NCI-H69 (cell line): Measurements from ENCODE around the gene ZBTB43.
"Not testable (repeated sequence)": the region's sequence is repeated elsewhere in the genome, so short reads cannot be mapped to it uniquely, and the experiment has no call there.

Experiments
- DNase-seq: peaks from one replicate; lab custom pipeline; 2025; lab: John Stamatoyannopoulos, UW

Gene ZBTB43

GRCh38 chr9:126791406-126792230 is 13.2 kb upstream of the ZBTB43 start:
- peak; percentile 61 for DNase-seq

DNA sequence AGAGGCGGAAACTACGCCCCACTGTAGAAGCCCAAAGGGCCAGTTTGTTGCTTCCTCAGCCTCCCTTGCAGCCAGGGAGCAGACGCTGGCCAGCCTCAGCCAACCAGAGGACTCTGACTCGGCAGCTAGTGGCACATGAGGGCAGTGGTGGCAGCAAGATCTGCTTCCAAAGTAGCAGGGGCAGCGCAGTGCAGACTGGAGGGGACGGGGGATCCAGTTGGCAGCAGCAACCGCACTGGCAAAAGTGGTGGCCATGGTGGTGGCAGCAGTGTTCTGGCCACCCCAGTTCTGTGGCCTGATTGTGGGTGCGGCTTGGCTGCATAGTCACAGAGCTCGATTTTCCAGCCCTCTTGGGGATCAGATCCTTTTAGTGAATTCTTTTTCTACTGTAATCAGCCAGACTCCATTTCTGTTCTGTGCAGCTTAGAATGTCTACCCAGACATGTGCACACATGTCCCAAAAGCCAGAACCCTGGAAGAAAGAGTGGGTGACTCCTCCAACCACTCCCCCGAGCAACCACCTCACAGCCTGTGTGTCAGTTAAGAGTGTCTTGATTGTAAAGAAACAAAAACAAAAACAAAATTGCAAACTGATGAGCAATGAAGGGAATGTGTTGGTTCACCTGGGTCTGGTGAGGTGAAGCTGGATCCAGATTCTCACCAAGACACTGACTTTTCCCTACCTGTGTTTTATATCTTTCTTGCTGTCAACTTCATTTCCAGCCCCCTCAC is 11.0 kb upstream of the ZBTB43 start:
- no peak for DNase-seq

- DNase-seq = no peak
These were observed 10.4 kb upstream of the ZBTB43 start for GRCh38 chr9:126794441-126794840.

- DNase-seq = no peak
These were observed 8.1 kb upstream of the ZBTB43 start for GRCh38 chr9:126796758-126797157.

DNA sequence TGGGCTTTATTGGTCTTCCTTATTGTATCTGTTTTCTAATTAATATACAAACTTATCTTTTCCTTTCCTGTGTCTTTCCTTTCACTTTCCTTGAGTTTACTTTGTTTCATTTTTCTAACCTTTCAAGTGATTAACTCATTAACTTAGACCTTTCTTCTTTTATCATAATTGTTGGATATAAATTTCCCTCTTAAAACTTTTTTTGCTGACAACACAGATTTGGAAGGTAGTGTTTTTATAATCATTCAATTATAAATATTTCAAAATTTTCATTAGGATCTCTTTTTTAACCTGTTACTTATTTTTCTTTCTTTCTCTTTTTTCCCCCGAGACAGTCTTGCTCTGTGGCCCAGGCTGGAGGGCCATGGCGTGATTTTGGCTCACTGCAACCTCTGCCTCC is 6.9 kb upstream of the ZBTB43 start:
- DNase-seq = no peak

DNA sequence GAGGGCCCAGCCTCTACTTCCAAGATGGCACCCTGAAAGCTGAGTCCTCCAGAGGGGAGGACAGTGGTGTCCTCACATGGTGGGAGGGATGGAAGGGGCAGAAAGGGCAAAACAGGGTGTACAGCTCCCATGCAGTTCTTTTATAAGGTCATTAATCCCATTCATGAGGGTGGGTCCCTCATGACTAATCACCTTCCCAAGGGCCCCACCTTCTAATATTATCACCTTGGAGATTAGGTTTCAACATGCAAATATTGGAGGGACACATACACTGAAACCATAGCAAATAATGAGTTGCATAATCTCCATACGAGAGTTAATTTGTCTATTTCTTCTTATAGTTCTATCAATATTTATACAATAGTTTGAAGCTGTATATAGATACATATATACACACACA is 5.8 kb upstream of the ZBTB43 start:
- DNase-seq = no peak

DNA sequence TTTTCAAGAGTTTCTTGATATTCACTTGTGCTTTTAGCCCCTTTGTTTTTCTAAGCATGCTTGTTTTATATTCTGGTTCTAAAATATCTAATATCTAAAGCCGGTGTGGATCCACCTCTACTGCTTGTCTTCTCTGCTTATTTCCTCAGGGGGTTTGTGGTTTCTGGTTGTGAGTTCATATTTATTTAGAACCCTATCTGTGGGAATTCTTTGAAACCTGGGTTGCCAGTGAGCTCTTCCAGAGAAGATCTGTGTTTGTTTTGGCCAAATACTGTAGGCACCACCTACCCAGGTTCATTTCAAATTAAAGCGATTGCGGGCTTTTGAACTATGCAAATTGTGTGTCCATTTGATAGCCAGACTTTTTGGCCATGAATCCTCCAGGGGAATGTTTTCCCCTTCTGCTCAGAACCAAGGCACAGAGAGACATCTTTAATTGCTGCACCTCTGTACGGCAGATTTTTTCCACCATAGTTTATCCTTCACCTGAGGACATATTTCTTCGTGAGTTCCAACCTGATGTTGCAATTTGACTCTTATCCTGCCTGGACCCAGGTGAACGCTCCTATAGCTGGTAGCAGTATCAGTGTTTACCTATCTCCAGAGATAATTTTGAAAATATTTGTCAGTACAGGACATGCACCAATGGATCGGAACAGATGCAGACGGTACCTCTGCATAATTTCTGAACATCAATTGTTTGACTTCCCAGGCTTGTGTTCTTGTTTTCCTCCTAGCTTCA is 2.4 kb upstream of the ZBTB43 start:
- no peak for DNase-seq

DNA sequence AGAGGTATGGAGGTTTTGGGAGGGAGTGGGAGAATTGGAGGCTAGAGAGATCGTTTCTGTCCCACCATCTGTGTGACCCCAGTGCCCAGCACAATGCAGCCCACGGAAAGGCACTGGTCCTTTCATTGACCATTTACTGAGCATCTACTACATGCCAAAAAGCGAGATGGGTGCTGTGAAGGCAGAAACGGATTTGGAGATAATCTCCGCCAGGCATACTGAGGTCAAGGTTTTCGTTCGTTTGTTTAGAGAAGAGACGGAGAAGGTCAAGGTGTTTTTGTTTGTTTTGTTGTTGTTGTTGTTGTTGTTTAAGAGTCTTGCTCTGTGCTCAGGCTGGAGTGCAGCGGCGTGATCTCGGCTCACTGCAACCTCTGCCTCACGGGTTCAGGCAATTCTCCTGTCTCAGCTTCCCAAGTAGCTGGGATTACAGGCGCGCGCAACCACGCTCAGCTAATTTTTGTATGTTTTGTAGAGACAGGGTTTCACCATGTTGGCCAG is 593 bp upstream of the ZBTB43 start:
- DNase-seq = no peak

DNA sequence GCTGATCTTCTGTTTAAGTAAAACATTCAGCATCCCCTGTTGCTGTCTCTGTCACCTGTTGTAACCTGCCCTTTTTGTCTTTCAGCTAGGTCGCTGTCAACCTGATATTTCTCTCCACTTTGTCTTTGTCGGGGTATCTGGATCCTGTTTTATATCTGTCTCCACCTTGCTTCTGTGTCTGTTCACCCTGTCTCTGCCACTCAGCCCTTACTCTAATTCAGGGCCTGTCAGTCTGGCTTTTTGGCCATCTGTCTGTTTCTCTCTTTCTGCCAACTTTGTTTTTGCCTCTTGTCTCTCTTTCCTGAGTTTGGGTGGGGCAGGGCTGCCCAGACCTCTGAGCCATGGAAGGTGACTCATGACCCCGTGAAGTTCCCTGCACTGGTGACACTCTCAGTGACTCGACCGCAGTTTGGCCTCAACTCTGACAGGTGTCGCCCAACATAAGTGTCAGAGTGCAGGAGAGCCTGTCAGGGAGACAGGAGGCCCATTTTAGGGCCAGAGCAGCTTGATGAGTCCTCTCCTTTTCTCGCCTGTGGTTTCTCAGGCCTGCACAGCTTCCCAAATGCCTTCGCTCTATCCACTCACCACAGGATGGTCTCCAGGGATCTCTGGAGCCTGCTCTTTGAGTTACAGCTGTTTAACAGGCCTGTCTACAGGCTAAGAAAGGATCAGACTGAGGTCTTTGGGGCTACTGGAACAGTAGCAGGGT is 868 bp downstream of the ZBTB43 start:
- DNase-seq = peak; percentile 31

DNA sequence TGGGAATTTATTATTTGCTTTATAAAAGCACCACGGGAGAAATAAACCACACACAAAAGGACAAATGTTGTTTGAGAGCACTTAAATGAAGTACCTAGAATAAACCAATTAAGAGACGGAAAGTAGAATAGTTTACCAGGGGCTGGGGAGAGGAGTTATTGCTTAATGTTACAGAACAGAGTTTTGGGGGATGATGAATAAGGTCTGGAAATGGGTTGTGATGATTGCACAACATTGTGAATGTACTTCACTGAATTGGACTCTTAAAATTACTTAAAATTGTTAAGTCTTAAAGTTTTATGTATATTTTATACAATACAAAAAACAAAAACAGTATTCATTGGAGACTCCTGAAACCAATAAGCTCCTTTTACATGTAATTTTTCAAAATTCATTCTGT is 1.5 kb downstream of the ZBTB43 start:
- no peak for DNase-seq

DNA sequence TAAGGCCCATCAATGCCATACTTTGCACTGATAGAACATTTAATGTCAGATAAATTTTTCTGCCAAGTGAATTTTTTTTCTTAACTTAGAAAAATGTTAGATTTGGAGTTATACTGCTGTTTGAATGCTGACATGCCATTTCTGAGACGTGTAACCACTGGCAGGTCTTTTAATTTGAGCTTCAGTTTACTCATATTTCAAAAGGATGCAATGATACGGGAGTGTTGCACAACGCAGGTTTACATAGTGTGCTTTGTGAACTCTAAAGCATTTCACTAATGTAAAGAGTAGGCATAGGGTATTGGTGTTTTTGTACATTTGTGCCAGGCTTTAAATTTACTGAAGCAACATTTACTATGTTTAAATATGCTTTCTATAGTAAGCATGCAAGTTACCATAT is 4.2 kb downstream of the ZBTB43 start:
- no peak for DNase-seq

- DNase-seq = not testable (repeated sequence)
These were observed 5.4 kb downstream of the ZBTB43 start for GRCh38 chr9:126810221-126810620.

- no peak for DNase-seq
These were observed 8.2 kb downstream of the ZBTB43 start for GRCh38 chr9:126813072-126813471.

DNA sequence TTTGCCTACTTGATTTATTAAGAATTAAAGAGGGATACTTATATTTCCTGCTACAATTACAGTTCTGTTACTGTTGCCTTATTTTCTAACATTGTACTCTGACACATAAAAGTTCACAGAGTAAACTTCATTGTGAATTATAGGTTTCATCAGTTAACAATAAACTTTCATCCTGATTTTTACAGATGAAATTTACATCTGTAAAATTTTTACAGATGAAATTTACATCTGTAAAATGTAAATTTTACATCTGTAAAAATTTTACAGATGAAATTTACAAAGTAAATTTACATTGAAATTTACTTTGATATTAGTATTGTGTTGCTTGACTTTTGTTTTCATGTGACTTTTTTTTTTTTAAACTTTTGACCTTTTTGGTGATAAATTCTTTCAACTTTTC is 9.3 kb downstream of the ZBTB43 start:
- DNase-seq = no peak

DNA sequence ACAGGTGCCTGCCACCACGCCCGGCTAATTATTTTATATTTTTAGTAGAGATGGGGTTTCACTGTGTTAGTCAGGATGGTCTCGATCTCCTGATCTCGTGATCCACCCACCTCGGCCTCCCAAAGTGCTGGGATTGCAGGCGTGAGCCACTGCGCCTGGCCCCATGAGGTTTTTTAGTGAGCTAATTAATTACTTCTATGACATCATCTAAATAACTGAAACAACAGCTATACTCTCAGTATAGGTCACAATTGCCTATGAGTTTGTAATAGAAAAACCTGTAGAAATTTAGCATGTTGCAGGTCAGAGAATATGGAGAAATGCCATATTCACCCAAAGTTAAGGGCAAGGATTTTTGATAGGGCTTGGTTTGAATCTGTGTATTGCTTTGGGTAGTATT is 12.8 kb downstream of the ZBTB43 start:
- DNase-seq = not testable (repeated sequence)

GRCh38 chr9:126818482-126818881 is 13.6 kb downstream of the ZBTB43 start:
- no peak for DNase-seq

DNA sequence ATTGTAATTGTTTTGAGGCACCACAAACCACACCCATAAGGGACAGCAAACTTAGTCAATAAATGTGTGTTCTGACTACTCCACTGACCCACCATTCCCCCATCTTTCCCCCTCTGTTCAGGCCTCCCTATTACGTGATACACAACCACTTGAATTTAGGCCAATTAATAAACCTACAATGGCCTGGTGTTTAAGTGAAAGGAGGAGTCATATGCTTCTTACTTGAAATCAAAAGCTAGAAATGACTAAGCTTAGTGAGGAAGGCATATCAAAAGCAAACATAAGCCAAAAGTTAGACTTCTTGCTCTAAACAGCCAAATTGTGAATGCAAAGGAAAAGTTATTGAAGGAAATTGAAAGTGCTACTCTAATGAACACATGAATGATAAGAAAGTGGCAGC is 14.6 kb downstream of the ZBTB43 start:
- no peak for DNase-seq

DNA sequence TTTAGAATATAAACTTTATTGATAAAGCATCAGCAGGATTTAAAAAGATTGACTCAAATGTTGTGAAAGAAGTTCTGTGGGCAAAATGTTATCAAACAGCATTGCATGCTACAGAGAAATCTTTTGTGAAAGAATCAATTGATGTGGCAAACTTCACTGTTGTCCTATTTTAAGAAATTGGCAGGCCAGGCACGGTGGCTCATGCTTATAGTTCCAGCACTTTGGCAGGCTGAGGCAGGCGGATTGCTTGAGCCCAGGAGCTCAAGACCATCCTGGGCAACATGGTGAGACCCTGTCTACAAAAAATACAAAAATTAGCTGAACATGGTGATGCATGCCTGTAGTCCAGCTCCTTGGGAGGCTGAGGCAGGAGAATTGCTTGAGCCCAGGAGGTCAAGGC is 17.4 kb downstream of the ZBTB43 start:
- DNase-seq = no peak

DNA sequence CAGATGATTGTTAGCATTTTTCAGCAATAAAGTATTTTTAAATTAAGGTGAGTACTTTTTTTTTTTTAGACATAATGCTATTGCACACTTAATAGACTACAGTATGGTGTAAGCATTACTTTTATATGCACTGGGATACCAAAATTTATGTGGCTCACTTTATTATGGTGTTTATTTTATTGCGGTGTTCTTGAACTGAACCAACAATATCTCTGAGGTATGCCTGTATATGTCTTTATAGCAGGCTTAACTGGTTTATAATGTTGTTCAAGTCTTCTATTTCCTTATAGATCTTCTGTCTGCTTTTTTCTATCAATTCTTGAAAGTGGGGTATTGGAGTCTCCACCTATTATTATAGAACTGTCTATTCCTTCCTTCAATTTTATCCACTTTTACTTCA is 18.0 kb downstream of the ZBTB43 start:
- no peak for DNase-seq

GRCh38 chr9:126824052-126824451 is 19.2 kb downstream of the ZBTB43 start:
- not testable (repeated sequence) for DNase-seq

- no peak for DNase-seq
These were observed 22.4 kb downstream of the ZBTB43 start for GRCh38 chr9:126827227-126827626.

- no peak for DNase-seq
These were observed 24.2 kb downstream of the ZBTB43 start for GRCh38 chr9:126829035-126829434.
